GM19351 (cell line): ENCODE data around the gene PPP1R13B.

Source experiments
- ATAC-seq: cut with Tn5 transposase; IDR thresholded peaks from one replicate; pipeline ENCODE4 v1.9.1; 2021; ENCODE audit warnings: mild to moderate bottlenecking, moderate library complexity; ENCODE audit not compliant: unreplicated experiment

The PPP1R13B gene

DNA sequence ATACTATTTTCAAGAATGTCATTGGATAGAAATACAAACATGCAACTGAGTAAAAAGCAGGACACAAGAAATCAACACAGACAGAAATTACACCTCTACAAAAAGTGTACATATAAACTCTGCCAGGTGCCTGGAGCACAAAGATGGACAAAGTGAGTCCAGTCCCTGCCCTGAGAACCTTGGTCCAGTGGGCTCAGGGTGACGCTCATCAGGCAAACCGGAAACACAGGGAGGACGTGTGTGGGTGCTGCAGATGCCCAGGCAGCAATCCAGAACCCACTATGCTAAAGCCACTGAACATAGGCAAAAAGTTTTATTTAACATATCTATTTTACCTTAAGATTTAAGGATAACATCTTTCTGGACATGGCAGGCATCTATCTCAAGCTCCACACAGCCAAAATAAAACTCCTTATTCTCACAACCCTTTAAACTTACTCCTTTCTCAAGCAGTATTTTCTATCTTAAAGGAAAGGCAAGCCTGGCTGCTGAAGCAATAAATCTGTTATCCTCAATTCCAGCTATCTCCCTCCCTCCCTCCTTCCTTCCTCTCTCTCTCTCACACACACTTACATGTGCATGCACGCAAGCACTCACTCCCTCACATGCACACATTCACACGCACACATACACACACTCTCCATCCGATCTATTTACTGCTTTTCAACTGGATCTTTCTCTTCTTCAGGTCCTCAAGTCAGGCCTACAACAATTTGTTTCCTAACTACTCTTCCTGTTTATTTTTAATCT lies 10.2 kb downstream of the PPP1R13B start:
- ATAC-seq, result no peak

DNA sequence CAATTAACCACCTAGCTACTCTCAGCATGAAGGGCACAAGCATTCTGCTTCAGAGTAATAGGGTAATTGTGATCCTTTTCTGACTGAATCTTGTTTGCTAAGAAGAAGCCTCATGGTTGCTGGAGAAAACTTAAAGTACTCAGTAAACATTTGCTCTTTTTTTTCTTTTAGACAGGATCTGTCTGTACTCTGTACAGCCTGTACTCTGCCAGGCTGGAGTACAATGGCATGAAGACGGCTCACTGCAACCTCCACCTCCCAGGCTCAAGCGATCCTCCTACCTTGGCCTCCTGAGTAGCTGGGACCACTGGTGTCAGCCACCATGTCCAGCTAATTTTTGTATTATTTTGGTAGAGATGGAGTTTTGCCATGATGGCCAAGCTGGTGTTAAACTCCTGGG lies 12.4 kb downstream of the PPP1R13B start:
- ATAC-seq, result no peak

DNA sequence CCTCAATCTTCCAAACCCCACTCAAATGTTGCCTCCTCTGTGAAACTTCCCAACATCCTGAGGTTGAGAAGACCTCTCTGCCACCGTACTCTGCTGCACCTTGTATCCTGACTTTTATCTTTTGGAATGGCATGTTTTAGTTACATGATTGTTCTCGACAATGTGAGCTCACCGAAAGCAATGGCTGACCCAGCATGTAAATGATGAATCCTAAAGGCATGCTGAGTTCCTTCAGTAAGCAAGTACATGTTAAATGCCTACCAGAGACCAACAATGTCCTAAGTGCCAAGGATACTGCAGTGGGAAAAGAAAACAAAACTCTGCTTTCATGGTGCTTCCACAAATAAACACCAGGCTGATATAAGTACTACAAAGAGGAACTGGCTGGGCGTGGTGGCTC lies 13.7 kb downstream of the PPP1R13B start:
- ATAC-seq, result no peak

DNA sequence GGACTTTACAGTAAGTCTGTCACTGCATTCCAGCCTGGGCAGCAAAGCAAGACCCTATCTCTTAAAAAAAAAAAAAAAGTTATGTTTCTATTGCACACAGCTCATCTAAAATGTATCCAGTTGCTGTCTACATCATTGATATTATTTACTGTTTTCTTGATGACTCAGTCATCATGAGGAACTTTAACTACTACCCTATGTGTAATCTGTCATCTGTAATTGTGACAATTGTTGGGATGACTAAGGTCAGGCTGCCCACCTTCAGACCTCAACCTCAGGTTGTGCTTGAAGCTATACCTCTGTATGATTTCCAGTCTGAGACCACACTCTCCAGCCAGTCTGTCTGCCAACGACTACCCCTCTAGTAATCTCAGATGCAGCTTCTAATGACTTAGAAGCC lies 15.3 kb downstream of the PPP1R13B start:
- no peak for ATAC-seq

DNA sequence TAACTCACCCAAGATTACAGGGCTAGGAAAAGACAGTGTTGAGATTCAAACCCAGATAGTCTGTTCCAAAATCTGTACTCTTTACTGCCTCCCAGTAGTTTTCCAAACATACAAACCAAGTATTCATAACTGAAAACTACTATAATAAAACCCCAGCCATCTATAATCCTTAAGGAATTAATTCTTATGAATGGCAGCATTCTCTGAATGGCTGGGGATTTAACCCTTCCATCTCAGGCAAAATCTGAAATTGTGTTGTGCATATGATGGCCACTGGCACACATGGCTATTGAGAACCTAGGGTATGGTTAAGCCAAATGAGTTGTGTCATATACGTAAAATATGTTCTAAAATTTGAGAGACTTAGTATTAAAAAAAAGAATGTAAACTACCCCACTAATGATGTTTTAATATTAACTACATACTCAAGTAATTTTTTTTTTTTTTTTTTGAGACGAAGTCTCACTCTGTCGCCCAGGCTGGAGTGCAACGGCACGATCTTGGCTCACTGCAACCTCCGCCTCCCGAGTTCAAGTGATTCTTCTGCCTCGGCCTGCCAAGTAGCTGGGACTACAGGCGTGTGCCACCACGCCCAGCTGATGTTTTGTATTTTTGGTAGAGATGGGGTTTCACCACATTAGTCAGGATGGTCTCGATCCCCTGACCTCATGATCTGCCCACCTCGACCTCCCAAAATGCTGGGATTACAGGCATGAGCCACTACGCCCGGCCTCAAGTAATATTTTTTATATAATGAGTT lies 16.7 kb downstream of the PPP1R13B start:
- ATAC-seq, result no peak

DNA sequence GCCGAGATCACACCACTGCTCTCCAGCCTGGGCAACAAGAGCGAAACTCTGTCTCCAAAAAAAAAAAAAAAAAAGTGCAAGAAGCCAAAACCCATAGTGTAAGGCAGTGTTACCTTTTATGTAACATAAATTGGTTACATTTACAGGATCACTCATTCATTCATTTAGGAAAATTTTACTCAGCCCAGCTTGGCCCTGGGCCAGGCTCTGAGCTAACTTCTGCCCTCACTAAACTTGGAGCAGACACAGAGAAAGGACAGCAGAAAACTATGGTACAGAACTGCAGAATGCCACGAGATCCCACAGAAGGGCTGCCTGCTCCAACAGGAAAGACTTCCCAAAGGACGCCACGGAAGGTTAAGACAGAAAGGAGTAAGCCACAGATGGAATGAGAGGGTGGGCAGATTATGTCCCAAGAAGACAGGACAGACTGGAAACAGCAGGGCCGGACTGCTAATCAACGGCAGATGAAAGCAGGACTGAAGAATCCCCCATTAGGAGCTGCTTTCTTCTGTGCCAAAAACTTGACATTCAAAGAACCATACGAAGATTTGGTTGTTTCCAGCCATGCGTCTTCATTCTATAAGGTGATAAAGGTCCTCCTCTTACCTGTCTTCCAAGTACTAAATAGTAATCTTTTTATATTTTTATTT lies 18.9 kb downstream of the PPP1R13B start:
- ATAC-seq, result no peak

DNA sequence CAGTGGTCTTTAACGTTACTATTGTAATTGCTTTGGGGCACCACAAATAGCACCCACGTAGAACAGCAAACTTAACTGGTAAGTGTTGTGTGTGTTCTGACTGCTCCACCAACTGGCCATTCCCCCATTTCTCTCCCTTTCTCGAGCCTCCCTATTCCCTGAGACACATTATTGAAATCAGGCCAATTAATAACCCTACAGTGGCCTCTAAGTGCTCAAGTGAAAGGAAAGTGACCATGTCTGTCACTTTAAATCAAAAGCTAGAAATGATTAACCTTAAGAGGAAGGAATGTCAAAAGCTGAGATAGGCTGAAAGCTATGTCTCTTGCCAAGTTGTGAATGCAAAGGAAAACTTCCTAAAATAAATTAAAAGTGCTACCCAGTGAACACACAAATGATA lies 22.3 kb downstream of the PPP1R13B start:
- ATAC-seq, result no peak

DNA sequence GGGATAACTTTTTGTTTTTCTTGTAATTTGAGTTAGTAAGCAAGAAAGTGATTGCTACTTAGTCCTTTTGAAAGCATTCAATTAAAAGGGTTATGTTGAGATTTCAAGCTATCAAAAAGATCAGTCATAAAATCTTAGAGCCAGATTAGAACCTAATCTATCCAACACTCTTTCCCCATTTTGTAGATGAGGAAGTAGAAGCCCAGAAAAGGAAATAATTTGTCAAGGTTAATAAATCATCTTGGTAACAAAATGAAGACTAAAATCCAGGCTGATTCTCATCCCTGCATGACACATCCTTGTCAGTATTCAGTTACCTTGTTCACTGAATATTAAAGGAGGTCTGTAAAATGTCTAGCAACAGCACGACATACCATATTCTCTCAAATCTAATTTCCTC lies 26.5 kb downstream of the PPP1R13B start:
- no peak for ATAC-seq

DNA sequence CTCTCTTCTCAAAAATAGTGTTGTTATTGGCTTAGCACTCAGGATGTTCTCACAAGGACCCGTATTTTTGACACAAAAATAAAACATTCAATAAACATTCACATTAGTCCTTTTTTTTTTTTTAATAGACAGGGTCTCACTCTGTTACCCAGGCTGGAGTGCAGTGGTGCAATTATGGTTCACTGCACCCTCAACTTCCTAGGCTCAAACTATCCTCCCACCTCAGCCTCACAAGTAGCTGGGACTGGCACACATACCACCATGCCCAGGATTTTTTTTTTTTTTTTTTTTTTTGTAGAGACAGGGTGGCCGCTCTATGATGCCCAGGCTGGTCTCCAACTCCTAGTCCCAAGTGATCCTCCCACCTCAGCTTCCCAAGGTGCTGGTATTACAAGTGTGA lies 27.0 kb downstream of the PPP1R13B start:
- no peak for ATAC-seq

DNA sequence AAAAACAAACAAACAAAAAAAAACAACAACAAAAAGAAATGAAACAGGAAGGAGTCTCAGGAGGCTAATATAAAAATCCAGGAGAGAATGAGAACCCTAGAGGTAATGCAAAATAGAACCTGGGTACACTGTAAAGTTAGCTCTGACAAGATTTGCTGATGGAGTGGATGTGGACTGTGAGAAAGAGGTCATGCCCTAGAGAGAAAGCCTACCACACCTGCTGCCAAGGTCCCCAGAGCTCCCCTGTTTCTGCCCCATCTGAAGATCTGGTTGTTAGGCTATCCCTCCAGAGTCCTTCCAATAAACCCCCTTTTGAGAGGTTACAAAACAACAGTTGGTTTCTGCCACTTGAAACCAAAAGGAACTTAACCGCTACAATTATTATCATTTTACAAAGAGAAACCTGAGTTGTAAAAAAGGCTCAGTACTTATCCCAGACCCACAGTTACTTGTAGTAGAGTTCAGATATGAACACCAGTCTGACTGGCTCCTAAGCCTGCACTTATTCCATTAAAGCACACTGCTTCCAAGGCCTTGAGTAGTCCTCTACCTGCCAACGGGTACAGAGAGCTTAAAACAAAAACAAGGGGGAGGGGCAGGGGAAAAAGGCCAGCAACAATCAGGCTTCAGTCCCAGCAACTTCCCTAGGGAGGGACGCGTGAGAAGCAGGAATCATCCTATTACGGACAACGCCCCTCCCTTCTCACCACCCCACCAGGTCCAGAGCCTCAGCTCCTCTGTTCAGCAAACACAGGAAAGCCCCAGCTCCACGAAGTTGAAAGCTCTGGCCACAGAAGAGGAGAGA lies 27.7 kb downstream of the PPP1R13B start:
- no peak for ATAC-seq

DNA sequence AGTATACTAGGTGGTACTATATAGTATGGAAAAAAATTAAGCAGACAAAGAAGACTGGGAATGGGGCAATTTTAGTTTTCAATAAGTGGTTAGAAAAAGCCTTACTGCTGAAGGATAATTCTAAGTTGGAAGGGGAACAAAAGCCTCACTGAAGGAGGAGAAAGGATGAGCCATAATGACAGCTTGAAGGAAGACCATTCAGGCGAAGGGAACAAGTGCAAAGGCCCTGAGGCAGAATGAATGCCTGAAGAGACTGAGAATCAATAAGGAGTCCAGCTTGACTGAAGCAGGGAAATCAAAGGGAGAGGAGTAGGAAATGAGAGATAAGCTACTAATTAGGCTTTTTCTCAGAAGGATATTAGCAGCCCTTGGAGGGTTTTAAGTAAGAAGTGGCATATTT lies 28.5 kb downstream of the PPP1R13B start:
- no peak for ATAC-seq

DNA sequence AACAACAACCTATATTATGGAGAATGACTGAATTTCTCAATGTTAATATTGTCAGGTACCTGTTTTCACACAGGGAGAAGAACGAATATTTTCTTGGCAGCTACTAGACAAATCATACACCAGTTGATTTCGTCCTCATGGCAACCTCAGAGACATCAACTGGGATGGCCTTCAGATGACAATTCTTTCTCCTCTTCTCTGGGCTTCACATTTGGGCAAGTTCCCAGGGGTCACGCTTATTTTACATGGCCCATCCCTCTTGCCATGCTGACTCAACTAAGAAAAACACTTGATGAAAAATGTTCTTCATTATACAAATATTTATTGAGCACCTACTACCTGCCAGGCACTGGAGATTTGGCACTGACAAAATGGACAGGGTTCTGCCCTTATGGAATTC lies 29.0 kb downstream of the PPP1R13B start:
- ATAC-seq, result no peak

DNA sequence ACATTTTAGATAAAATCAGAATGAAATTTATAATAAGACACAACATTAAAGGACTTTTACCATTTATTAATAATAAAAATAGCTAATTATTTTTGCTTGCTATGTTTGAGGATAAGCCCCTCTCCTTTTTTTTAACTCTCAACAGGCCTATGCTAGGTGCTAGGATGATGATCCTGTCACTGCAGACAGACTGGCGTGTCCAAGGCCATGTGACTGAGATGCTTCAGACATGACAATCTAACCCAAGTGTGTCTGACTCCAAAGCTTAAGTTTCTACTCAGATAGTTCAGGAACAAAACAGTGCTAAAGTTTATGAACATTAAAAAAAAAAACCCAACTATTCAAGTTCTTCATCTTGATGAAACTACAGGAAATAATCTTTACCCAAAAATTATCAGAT lies 29.8 kb downstream of the PPP1R13B start:
- ATAC-seq, result no peak

DNA sequence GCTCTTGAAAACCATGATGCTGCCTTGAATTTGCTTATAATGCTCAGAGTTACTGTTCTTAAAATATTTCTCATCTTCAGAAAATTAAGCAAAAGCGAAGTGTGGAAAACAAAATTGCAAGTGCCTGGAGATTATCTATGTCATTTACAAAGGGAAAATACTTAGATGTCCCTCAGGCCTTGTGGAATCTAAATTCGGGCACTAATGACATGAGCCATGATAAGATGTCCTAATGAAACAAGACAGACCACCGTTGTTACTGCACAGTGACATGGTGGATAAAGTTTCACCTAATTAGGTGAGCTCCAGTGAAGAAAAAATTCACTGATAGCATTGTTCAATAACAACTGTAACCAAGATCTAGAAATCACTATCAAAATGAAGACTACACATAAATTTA lies 30.4 kb downstream of the PPP1R13B start:
- no peak for ATAC-seq

DNA sequence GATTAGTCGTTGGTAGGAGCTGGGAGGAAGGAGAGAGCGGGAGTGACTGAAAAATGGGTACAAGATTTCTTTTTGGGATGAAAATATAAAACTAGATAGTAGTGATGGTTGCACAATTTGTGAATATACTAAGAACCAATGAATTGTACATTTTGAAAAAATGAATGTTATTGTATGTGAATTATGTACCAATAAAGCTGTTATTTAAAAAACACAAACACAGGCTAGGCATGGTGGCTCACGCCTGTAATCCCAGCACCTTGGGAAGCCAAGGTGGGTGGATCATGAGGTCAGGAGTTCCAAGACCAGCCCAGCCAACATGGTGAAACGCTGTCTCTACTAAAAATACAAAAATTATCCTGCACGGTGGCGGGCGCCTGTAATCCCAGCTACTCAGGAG lies 32.1 kb downstream of the PPP1R13B start:
- ATAC-seq, result no peak

DNA sequence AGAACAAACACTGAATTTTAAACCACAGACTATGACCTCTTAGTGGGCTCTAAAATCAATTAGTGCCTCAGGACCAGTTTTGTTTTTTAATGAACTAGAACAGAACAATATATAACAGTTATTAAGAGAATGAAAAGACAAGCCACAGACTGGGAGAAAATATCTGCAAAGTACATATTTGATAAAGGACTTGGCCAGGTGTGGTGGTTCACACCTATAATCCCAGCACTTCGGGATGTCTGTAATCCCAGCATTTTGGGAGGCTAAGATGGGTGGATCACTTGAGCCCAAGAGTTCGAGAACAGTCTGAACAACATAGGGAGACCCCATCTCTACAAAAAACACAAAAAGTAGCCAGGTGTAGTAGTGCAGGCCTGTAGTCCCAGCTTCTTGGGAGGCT lies 36.2 kb downstream of the PPP1R13B start:
- ATAC-seq, result no peak

DNA sequence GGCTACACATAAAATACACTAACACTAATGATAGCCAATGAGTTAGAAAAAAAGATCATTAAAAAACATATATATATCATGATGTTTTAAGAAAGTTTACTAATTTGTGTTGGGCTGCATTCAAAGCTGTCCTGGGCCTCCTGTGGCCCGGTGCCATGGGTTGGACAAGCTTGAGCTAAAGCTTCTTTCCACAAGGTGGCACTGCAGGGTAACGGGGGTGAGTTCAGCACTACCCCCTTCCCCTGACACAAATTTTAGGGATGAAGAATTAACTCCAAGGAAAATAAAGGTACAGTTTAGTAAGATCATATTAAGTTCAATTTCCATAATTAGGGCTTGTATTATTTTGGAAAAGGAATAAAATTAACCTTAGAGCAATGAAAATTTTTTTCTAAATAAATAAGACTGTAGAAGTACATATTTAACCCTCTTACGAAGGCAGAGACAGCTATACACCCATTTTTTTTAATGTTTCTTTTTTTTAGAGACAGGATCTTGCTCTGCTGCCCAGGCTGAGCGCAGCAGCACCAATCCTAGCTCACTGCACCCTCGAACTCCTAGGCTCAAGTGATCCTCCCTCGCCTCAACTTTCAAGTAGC lies 38.9 kb downstream of the PPP1R13B start:
- ATAC-seq, result no peak

DNA sequence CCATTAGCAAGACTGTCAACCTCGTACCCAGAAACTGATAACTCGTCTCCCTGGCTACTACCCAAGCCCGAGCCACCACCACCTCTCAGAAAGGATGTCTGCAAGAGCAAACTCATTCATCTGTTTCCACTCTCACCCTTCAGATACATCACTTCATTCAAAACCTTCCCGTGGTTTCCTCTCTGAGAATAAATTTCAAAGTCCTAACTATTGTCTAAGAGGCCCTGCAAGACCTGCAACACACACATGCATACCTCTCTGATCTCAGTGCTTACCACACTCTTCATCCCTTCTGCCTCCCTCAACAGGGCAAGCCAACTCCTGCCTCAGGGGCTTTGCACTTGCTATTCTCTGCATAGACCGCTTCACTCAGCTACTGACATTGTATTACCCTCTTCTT lies 40.6 kb downstream of the PPP1R13B start:
- peak; percentile 67 for ATAC-seq

DNA sequence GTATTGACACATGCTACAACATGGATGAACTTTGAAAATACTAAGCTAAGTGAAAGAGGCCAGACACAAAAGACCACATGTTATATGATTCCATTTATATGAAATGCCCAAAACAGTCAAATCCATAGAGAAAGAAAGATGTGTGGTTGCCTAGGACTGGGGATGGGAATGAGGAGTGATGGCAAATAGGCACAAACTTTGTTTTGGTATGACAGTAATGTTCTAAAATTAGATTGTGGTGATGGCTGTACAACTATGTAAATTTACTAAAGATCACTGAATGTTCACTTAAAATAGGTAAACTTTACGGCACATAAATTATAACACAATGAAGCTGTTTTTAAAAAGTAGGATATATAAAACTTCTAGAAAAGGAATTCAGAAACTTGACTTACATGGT lies 41.7 kb downstream of the PPP1R13B start:
- no peak for ATAC-seq

DNA sequence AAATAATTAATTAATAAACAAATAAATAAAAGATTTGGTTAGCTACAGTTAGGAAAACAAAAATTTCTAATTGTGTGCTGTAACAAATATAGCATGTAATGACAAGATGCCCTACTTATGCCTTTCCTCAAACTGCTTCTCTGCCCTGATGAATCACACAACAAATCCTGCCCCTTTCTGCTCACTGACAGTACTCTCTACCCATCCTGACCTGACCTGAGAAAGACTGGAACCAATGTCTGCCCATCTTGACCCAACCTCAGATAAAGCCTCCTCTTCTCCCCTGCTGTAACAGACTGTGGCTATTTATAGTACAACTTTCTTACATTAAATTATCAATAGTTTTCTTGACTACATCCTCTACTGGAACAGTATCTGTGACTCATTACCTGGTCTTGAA lies 43.7 kb downstream of the PPP1R13B start:
- no peak for ATAC-seq

DNA sequence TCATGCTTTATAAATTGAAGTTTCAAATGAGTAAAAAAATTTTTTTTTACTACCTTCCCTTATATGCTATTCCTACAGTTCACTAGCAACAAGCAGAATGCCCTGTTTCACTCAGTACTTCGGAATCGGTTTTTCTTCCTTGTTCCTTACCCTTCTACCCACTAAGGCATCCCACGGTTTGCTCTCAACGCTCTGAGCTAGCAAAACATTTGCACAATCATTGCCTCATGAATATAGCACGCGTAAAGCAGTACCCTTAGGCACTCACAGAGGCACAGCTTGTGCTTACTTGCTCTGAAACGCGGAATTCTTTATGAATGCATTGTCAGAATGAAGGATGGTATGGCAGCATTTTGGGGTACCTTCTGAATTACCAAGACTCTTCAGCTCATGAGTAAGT lies 45.0 kb downstream of the PPP1R13B start:
- ATAC-seq, result no peak
